Measurements from ENCODE around the gene ZBTB26.

DNA sequence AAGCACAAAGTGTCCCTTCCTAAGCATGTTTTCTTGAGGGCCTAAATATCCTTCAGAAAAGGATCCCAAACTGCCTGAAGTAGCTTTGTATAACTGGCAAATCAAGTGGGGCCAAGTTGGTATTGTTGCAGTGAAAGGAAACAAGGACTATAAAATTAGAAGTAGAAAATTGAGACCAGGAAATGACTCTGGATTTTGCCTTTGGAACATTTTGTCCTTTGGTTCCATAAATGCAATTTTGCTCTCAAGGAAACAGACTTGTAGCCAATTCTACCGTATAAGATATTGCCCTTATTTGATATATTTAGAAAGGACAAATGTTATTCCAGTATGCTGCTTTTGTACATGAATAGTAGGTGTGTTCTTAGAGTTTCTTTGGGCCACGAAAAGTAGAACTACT, 43.9 kb upstream of the ZBTB26 start:
- TF ChIP-seq, protein P1, sequence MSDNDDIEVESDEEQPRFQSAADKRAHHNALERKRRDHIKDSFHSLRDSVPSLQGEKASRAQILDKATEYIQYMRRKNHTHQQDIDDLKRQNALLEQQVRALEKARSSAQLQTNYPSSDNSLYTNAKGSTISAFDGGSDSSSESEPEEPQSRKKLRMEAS (IDR thresholded peaks at IDR 0.05) = no peak
- TF ChIP-seq, protein P2, sequence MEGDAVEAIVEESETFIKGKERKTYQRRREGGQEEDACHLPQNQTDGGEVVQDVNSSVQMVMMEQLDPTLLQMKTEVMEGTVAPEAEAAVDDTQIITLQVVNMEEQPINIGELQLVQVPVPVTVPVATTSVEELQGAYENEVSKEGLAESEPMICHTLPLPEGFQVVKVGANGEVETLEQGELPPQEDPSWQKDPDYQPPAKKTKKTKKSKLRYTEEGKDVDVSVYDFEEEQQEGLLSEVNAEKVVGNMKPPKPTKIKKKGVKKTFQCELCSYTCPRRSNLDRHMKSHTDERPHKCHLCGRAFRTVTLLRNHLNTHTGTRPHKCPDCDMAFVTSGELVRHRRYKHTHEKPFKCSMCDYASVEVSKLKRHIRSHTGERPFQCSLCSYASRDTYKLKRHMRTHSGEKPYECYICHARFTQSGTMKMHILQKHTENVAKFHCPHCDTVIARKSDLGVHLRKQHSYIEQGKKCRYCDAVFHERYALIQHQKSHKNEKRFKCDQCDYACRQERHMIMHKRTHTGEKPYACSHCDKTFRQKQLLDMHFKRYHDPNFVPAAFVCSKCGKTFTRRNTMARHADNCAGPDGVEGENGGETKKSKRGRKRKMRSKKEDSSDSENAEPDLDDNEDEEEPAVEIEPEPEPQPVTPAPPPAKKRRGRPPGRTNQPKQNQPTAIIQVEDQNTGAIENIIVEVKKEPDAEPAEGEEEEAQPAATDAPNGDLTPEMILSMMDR (IDR thresholded peaks at IDR 0.05) = no peak
- TF ChIP-seq ZFP36 (IDR thresholded peaks at IDR 0.05; ENCODE audit: borderline replicate concordance, partially characterized antibody) (no peak), TFCP2L1 (CRISPR knock-in tag; IDR thresholded peaks at IDR 0.05) (no peak)

Measured in A549 (cell line).